GM19324 (cell line): ENCODE measurements around the gene CCT7.
A peak's percentile ranks its signal among the peaks of the same experiment; 100 is the strongest.

Experiments
- ATAC-seq: cut with Tn5 transposase; IDR thresholded peaks from one replicate; pipeline ENCODE4 v1.9.1; 2021; ENCODE audit warnings: mild to moderate bottlenecking, moderate library complexity; ENCODE audit not compliant: unreplicated experiment, low FRiP score

Gene CCT7

GRCh38 chr2:73225513-73226360 lies 8.4 kb upstream of the CCT7 start:
- no peak for ATAC-seq

DNA sequence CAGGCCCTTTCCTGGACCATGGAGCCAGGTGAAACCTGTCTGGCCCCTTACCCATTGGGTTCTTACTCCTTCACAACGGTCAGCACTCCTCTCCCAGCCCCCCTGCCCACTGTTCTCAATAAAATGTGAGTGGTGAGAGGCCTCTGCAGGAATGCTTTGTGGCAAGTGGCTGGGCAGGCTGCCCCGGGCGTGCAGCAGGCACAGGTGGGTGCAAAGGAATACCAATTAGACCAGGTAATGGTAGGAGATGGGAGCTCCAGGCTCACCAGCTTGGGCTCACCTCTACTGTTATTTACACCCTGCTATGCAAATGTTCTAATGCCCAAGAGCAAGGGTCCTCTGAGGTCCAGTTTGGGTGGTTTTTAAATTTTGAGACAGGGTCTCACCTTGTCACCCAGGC lies 7.0 kb upstream of the CCT7 start:
- ATAC-seq = no peak

- no peak for ATAC-seq
Observed at GRCh38 chr2:73228631-73229030, 5.5 kb upstream of the CCT7 start.

DNA sequence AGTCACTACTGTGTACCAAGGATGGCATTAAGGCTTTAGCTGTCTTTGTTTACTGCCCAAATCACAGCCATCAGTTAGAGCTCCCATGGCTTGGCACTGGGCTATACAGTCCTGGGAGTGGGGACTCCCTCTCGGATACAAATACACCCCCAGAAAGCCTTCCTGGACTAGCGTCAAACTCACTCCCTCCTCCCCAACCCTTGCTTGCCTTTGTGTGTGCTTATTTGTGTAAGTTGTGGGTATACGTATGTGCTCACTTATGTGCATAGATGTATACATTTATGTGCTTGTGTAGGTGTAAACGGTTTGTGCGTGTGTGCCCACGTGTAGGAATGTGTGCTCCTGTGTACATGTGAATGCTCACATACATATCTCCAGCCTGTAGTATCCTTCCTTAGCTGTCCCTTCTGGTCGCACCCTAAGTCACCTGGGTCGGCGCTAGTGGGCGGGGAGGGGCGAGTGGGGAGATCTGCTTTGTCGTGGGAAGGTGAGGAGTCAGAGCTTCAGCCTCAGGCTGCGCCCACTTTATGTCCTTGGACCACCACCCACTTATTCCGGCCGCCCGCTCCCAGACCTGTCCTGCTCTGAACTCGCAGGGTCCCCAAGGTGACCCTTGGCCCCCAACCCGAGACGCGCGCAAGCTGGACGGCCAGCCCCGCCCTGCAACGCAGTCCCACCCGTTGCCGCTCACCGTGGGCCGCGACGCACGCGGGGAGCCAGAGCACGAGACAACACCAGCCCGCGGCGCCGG lies 1.5 kb upstream of the CCT7 start:
- ATAC-seq = peak; percentile 1

DNA sequence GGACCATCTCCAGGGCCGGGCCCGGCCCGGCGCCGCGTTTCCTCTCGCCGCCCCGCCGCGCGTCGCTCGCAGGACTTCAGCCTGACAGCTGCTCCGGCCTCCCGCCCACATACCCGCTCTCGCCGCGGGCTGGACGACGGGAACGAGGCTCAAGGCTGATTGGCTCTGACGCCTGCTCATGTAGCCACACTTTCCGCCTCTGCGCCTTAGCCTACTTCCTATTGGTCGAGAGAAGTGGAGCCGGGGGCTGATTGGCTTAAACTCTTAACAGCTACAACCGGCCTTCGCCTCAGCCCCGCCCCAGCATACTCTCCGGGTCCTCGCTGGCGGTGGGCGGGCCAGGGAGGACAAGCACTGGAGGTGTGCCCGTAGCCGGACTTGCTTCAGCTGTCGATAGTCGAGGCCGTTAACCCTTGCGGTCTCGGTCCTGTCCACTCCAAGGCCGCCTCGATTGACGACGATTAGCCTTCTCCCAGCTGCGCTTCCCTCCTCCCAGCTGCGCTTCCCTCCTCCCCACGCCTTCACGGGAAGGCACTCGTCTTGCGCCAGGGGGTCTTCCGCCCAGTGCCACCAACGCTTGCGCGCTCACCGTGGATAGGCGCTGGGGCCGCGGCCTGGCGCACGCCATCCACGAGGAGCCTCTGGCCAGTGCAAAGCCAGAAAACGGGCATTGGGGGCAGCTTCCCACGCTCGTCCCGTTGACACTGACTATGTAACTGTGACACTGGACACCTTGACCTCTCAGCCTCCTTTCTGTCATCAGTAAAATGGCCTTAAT lies 765 bp upstream of the CCT7 start, which contains the start of gene PRADC1:
PRADC1 (minus strand) TSS at position 86 of the 778 bp plus-strand sequence; CDS start at position 7, 79 bp downstream.
- peak; percentile 91 for ATAC-seq

DNA sequence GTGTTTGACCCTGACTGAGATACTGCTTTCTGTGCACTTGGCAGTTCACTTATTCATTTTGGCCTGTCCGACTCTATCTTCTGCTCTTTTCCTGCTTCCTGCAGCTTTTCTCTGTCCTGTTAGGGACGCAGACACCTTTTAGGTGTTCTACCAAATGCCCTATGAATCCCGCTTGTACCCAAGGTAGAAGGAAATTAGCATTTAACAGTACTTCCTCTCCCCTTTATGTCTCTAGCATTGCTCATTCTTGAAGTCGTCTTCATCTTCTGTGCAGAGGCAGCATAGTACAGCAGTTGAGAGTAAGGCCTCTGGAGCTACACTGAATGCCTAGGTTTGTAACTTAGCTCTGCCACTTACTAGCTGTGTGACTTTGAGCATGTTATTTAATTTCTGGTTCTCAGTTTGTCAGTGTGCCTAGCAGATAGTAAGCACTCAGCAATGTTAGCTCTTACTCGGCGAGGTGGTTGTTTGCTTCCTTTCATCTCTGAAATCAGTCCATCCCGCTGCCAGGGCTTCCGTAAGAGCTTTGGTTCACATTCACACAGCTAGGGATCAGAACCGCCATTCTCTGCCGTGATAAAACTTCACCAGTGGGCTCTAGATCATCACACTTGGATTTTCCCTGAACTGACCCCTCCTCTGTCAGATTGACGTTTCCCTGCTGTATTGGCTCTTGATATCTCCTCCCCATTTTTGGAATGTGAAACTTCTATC lies 1.4 kb downstream of the CCT7 start:
- no peak for ATAC-seq

DNA sequence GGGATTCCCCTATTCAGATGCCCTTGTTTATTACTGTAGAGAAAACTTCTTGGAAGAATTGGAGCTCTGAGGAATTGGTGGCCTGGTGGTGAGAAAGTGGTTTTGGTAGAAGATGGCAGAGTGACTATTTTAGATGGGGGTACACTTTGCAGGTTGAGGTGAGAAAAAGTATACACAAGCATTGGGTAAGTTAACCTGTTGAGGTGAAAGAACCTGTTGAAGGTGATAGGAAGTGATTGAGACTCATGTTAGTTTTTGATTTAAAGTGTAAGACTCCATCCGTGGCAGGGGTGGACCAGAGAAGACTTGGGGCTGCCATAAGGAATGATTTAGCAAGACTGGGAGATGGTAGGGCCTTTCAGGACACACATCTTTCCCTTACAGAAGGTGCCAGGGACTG lies 3.1 kb downstream of the CCT7 start:
- ATAC-seq = no peak

DNA sequence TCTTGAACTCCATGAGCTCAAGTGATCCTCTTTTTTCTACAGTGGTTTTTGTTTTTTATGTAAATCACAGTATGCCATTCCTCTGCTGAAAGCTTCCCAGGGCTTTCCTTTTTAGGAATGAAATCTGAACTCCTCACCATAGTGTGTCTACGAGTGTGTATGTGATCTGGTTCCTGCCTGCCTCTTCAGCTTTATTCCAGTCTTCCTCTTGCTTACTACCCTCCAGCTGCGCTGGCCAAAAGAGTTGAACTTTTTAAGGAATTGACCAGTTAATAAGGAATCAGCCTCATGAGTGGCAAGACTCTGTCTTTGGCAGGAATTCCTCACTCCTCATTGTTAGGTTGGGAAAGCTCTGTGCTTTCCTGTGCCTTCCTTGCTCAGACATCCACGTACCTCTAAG lies 4.0 kb downstream of the CCT7 start:
- no peak for ATAC-seq

DNA sequence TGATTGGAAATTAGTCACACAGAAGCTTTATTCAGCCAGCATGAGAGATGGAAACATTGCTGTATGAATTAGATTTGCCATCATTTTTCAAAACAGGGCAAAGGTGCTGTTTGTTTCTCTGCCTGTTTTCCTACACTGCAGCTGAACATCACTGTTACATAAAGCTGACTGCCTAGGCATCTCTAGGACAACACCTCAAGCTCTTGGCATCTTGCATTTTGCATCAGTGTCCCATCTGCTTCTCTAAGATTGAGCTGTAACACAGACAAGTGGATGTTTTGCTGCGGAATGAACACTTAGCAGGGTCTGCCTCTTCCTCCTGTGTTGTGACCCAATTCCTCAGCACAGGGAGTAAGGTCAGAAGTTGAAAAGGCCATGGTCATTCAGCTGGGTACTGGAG lies 4.9 kb downstream of the CCT7 start:
- no peak for ATAC-seq

DNA sequence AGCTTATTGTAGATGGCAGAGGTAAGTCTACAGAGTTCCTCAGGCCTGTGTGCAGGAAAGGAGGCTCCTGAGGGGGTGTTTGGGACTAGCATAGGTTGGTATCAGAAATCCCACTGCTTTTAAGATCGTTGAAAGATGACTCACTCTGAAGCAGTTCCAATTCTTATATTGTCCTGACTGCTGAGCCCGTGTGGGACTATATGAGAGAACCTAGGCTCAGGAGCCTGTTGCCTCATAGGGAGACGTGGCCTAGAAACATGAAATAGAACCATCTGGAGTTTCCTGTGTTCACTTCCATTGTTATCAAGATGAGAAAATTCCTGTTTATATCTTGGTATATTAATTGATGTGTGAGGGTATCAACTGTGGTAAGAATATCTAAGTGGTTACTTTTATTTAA lies 5.7 kb downstream of the CCT7 start:
- ATAC-seq = no peak

DNA sequence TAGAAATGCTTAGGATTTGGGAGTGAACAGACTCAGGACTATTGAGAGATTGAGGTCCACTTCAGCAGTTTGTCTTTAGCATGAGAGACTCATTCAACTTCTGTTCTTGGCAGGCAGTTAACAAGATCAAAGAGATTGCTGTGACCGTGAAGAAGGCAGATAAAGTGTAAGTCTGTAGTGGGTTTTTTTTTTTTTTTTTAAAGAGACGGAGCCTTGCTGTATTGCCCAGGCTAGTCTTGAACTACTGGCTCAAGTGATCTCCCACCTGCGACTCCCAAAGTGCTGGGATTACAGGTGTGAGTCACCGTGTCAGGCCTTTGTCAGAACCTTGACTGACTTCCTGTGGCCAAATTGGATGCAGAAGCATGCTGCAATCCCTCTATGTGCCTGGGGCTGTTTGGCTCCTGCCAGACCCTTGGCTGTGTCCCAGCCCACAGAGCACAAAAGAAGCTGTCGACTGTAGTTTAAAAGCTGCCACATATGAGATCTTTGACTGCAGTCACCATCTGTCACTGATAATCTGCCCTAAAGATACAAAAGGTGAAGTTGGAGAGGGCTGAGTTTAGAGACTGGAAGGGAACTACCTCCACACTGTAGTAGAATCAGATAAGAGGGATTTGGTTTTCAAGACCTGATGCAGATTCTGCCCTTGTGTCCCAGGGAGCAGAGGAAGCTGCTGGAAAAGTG lies 9.9 kb downstream of the CCT7 start:
- no peak for ATAC-seq

GRCh38 chr2:73244580-73244979 lies 10.5 kb downstream of the CCT7 start:
- ATAC-seq = no peak

DNA sequence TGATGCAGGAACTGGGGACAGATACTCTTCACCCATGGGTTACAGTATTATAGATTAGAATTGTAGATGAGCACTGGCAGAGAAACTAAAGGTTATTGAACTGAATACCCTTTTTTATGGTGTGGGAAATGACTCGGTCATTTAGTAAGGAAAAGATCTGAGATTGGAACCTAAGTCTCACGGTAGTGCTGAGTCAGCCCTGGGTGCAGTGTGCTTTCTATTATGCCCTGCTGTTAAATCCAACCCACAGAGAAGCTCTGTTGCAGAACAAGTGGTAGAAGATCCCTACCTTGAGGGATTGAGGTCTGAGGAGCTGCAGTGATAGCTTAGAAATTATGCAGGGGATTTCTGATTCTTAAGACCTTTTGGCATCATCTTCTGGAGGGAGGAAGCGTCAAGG lies 12.7 kb downstream of the CCT7 start:
- ATAC-seq = no peak

DNA sequence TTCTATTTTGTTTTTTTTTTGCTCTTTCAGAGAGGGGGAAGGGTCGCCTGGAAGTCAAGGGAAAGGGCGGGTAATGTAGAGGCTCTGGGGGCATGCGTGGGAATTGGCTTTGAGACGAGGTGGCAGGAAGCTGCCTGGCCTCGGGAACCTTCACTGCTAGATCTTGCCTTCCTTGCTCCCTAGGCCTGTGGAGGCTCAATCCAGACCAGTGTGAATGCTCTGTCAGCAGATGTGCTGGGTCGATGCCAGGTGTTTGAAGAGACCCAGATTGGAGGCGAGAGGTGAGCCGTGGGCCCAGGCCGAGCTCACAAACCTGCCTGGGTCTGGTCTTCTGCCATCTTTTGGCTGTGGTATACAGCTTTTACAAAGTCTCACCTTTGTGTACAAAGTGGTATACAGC lies 15.5 kb downstream of the CCT7 start:
- ATAC-seq = no peak

DNA sequence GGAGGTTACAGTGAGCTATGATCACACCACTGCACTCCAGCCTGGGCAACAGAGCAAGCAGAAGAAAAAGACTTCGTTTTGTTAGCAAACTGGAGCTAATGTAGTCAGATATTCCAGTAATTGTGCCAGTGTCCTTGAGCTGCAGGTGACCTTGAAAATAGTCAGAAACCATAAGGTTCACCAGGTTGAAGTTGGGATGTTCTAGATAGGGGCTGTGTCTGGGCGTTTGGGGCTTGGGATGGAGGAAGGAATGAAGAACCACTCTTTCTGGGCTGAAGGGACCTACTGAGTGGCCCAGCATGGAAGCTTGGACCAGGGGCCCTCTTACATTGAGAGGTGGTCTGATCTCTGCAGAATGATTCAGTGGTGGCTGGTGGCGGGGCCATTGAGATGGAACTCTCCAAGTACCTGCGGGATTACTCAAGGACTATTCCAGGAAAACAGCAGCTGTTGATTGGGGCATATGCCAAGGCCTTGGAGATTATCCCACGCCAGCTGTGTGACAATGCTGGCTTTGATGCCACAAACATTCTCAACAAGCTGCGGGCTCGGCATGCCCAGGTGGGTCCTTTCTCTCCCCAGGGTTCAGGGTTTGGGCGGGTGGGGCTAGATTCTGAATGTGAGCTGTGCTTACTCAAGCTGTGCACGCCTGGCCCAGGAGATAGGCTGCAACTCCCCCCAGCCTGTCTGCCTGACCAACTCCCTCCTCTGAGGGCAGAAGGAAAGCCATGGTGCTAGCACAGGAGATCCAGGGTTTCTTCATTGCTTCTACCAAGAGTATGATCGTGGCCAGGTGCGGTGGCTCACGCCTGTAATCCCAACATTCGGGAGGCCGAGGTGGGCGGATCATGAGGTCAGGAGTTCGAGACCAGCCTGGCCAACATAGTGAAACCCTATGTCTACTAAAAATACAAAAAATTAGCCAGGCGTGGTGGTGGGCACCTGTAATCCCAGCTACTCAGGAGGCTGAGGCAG lies 17.1 kb downstream of the CCT7 start:
- no peak for ATAC-seq

- ATAC-seq = no peak
Observed at GRCh38 chr2:73252238-73253027, 18.3 kb downstream of the CCT7 start.

GRCh38 chr2:73253400-73253799 lies 19.3 kb downstream of the CCT7 start:
- no peak for ATAC-seq

DNA sequence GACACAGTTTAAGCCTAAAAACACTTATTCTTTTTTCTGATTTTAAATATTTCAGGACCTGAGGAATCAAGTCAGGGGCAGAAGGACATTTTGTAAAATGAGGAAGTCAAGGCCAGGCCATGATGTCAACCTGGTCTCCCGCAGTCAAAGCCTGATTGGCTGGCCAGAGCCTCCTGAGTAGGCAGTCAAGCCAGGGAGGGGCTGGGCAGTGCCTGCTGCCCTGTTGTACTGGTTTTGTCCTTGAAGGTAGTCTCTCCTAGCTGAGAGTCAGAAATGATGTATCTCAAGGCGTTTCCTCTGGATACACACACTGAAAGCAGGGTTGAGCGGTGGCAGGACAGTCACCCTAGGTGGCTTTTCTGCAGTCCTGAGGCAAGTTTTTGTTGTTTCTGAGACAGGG lies 19.8 kb downstream of the CCT7 start:
- no peak for ATAC-seq
